Measurements from ENCODE around the gene PKNOX2.

DNA sequence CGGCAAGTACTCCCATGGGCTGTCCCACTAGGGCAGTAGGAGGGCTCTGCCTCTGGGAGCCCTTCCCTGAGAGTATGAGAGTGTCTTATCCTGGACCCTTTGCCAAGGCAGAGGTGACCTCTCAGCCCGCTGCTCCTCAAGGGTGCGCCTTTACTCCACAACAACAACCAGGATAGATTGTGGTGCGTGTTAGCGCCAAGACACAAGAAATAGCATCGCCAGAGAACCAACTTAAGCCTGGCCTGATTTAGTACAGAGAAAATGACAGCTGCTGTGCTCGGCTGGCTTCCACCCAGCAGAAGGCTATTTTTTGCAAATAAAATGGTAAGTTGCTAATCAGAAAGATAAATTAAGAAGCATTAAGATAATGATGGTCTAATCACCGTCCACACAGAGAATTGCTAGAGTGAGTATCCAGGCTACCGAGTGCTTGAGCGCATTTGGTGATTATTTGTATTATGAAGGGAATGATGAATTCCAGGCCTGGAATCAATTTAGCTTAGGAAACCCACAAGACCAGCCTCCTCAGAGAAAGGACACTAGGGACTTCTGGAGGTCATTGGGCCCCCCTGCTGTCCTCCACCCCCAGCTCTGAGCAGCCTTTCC lies 119.8 kb downstream of the PKNOX2 start:
- TF ChIP-seq EZH2 (IDR thresholded peaks at IDR 0.05; ENCODE audit: borderline replicate concordance, low read depth, low read length, severe bottlenecking), result no peak
- TF ChIP-seq CTCF (IDR thresholded peaks at IDR 0.05; ENCODE audit: borderline replicate concordance, extremely low read depth, low read length, poor library complexity, severe bottlenecking), result no peak
